Activated CD4-positive, alpha-beta memory T cell treated with anti-CD3 and anti-CD28 coated beads for 36 hours (primary cell): ENCODE results near the gene ASPRV1. TPM values are rescaled to one million over a fixed set of nuclear protein-coding genes. Genes with fewer than 3 reads are reported as not detected.

ENCODE experiments used
- CTCF ChIA-PET: fragments of 350-600 bp; sonication (Branson Sonifier 250); formaldehyde crosslinking; loops from one replicate; lab custom pipeline; 2021; ENCODE audit warnings: antibody characterized with exemption, inconsistent platforms; lab: Charles Lee
- POLR2A ChIA-PET: fragments of 350-600 bp; sonication (Branson Sonifier 250); formaldehyde crosslinking; loops from one replicate; lab custom pipeline; 2021; ENCODE audit warnings: antibody characterized with exemption; lab: Charles Lee
- DNase-seq: peaks from one replicate; pipeline ENCODE4 v3.0.0-alpha.2; 2020
- H3K27ac Mint-ChIP-seq: one replicate; pipeline ENCODE4 v1.8.0; 2021; ENCODE audit warnings: mixed read lengths
- H3K27me3 Mint-ChIP-seq: one replicate; pipeline ENCODE4 v1.8.0; 2021; ENCODE audit warnings: mixed read lengths
- H3K36me3 Mint-ChIP-seq: one replicate; pipeline ENCODE4 v1.8.0; 2021; ENCODE audit warnings: mixed read lengths
- H3K4me1 Mint-ChIP-seq: one replicate; pipeline ENCODE4 v1.8.0; 2021; ENCODE audit warnings: low read depth, mixed read lengths
- H3K4me3 Mint-ChIP-seq: one replicate; pipeline ENCODE4 v1.8.0; 2021; ENCODE audit warnings: mild to moderate bottlenecking, mixed read lengths
- H3K9me3 Mint-ChIP-seq: one replicate; pipeline ENCODE4 v1.8.0; 2021; ENCODE audit warnings: mixed read lengths
- intact Hi-C: fragments of 100-400 bp; cut with micrococcal nuclease; formaldehyde crosslinking; loops from one replicate; pipeline ENCODE4 v1.15.1; 2023
- total RNA-seq, 2 experiments: library from RNA; stranded (reverse); gene quantifications; one replicate each; pipeline ENCODE4 v1.2.3, GENCODE V29; 2021

ASPRV1 gene
- total RNA-seq, 2 experiments from 2014 or later = 0.63 to 0.71 TPM

DNA sequence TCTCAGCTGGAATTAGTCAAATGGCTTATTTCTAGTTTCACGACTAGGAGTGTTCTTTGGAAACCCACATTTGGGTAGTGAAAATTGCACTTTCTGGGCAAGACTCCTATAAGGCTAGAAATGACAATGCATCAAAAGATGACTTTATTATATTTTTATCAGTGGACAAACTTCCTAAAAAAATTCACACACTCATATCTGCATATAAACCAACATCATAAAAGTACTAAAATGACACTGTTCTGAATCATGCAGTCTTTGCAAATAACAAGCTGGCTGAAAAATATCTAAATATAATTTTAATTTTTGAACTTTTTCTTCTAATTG, 28.9 kb downstream of the ASPRV1 start:
- Mint-ChIP-seq H3K4me3 (no peak overlapping the region), H3K27me3 (no peaks in the 10 kb centered on the region), H3K9me3 (no peaks in the 10 kb centered on the region), H3K36me3 (peaks cover 11% of the 10 kb centered on the region), H3K4me1 (peaks cover 37% of the 10 kb centered on the region), H3K27ac (peak overlapping the region; percentile 85)
- POLR2A ChIA-PET = interaction anchor here (0.9 to 3.7 kb wide), 6 partner anchors 12 to 200 kb away, joined by 3 to 22 read pairs (median 8); partner anchors contain the start of gene MXD1
- intact Hi-C loops = loop anchor here (2.0 to 5.0 kb wide), 2 partner anchors 18 to 210 kb away; partner anchors contain the start of gene MXD1
- DNase-seq = no peak
- CTCF ChIA-PET = interaction anchor here (0.8 to 4.0 kb wide), 4 partner anchors 12 to 211 kb away, joined by 3 to 20 read pairs (median 8); partner anchors contain the start of gene MXD1

DNA sequence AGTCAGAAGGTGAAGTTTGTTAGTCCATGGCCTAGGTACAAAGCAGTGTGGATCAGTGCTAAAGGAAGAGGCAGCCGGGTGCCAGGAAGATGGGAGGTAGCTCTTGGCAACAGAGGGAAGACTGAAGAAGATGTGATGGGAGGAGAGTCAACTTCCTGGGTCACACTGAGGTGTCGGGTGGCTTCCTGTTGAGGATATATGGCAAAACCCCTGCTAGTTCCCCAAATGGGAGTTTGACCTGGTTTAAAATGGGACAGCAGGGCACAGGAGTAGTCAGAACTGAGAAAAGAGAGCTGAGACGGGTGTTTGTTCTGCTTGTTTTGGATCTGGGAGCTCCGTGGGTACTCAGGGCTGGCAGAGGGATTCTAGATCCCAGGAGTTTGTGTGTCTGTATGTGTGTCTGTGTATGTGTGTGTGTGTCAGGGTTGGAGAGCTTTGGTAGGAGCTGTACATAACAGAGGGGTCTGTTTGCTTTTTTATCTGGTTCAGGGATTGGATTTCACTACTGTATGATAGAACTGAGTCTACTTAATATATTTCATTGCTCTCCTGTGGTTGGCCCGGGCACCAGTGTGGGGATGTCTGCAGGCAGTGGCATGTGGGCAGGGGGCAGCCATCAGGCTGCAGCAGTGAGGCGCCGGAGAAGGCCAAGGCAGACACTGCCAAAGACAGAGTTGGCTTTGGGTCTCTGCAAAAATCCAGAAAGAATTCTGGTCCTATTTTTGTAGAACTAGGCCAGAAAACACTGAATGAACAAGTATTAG, 29.4 kb downstream of the ASPRV1 start:
- intact Hi-C loops = loop anchor here (2.0 to 5.0 kb wide), 2 partner anchors 17 to 210 kb away; partner anchors contain the start of gene MXD1
- H3K27me3 Mint-ChIP-seq = no peaks in the 10 kb centered on the region
- ChIA-PET POLR2A (interaction anchor here (0.9 to 3.7 kb wide), 5 partner anchors 12 to 201 kb away, joined by 3 to 22 read pairs (median 3); partner anchors contain the start of gene MXD1), CTCF (interaction anchor here (0.8 to 4.0 kb wide), 6 partner anchors 11 to 211 kb away, joined by 3 to 20 read pairs (median 3); partner anchors contain the start of gene MXD1)
- peak overlapping the region; percentile 5 for H3K4me3 Mint-ChIP-seq
- H3K36me3 Mint-ChIP-seq = peaks cover 13% of the 10 kb centered on the region
- no peak for DNase-seq
- H3K4me1 Mint-ChIP-seq = peaks cover 37% of the 10 kb centered on the region
- H3K27ac Mint-ChIP-seq = peak overlapping the region; percentile 85
- no peaks in the 10 kb centered on the region for H3K9me3 Mint-ChIP-seq

DNA sequence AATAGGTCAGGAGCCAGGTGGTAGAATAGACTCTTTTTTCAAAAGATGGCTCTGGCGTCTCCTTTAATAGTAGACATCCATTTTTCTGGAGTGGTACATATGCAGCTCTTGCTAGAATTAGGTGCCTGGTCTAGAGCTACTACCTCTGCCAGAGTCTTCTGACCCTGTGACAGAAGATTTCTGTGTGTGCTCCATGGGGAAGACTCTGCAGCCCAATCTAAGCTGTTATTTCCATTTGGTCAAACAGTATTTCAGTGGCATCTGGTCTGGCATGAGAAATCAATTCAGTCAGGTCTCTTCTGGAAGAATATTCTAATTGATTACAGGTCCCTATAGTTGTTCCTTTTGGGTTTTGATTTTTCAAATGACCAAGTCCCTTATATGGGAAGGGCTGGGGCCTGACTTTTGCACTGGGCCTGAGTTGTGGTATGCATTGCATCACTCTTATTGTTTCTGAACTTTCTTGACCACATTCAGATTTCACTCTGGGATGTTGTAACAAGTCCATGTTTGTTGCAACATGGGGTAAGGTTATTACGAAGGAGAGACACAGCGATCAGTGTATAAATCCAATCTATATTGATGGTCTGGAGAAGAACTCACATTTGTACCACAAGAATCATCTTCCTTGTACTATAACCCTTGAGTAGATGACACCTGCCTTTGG, 34.4 kb downstream of the ASPRV1 start:
- ChIA-PET CTCF (no interaction called here), POLR2A (interaction anchor here (0.8 kb wide), 1 partner anchor 72 kb away, joined by 3 read pairs; no protein-coding TSS in a partner anchor)
- DNase-seq = no peak
- intact Hi-C loops = no loop called here
- Mint-ChIP-seq H3K27me3 (no peaks in the 10 kb centered on the region), H3K9me3 (no peaks in the 10 kb centered on the region), H3K4me1 (peaks cover 13% of the 10 kb centered on the region), H3K4me3 (no peak overlapping the region), H3K36me3 (peaks cover 12% of the 10 kb centered on the region), H3K27ac (no peak overlapping the region)

DNA sequence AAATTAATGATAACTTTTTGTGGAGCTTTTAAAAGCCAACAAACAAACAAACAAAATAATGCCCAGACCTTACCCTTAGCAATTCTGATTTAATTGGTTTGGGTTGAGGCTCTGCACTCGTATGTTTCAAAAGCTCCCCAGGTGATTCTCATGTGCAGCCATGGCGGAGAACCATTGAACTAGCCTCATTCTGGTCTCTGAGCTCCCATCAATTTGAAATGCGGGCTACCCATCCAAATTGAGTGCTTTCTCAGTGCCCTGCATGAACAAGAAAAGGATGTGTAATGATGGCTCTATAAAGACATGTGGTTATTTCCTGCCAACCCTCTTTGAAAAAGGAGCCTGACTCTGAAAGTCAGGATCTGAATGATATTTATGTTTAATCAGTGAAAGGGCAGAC, 38.3 kb downstream of the ASPRV1 start:
- no peak for DNase-seq
- peaks cover 20% of the 10 kb centered on the region for H3K36me3 Mint-ChIP-seq
- intact Hi-C loops = no loop called here
- H3K4me3 Mint-ChIP-seq = no peak overlapping the region
- peaks cover 7% of the 10 kb centered on the region for H3K4me1 Mint-ChIP-seq
- H3K9me3 Mint-ChIP-seq = no peaks in the 10 kb centered on the region
- CTCF ChIA-PET = no interaction called here
- POLR2A ChIA-PET = interaction anchor here (0.6 to 1.9 kb wide), 2 partner anchors 9 to 23 kb away, joined by 4 to 6 read pairs; partner anchors contain the start of gene MXD1
- no peaks in the 10 kb centered on the region for H3K27me3 Mint-ChIP-seq
- H3K27ac Mint-ChIP-seq = no peak overlapping the region

DNA sequence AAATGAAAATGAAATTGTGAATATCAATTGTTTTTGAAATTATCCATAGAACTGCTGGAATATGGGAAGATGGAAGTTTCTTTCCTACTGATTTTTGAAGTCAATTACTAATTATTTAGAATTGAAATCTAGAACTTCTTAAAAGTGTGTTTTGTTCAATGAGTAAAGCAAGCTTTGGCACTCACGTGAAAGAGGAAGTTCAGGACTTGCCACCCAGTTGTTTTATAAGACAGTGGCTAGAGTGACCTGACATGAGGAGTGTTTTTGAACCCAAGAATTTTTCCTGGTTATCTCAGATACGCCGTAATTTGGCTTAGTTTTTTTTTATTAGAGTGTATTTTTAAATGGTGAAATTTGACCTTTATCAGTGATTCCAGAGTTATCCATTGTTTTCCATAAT, 43.0 kb downstream of the ASPRV1 start:
- Mint-ChIP-seq H3K4me1 (peaks cover 29% of the 10 kb centered on the region), H3K4me3 (no peak overlapping the region), H3K27ac (no peak overlapping the region), H3K27me3 (no peaks in the 10 kb centered on the region), H3K9me3 (no peaks in the 10 kb centered on the region), H3K36me3 (peaks cover 17% of the 10 kb centered on the region)
- CTCF ChIA-PET = no interaction called here
- POLR2A ChIA-PET = no interaction called here
- DNase-seq = no peak
- intact Hi-C loops = no loop called here

DNA sequence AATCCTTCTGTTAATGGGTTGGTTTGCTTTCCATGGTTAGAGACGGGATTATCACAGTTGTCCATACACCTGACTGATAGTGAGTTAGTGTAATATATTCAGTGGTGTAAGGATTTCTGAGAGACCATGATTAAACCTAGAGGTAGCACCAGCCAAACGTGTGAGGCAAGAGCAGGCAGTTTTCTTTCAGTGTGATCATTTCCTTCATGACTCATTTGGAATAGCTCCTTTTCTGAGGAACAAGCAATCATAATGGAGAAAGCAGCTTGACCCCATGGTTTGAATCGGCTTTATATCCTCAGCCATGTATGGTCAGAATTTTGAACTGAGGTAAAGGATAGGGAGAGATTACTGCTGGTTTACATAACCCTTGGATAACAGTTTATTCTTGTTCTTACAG, 43.6 kb downstream of the ASPRV1 start:
- Mint-ChIP-seq H3K27ac (no peak overlapping the region), H3K27me3 (no peaks in the 10 kb centered on the region), H3K4me1 (peaks cover 31% of the 10 kb centered on the region), H3K4me3 (no peak overlapping the region), H3K9me3 (no peaks in the 10 kb centered on the region), H3K36me3 (peaks cover 15% of the 10 kb centered on the region)
- CTCF ChIA-PET = interaction anchor here (1.2 kb wide), 1 partner anchor 329 kb away, joined by 3 read pairs; no protein-coding TSS in a partner anchor
- no peak for DNase-seq
- POLR2A ChIA-PET = interaction anchor here (0.8 kb wide), 1 partner anchor 16 kb away, joined by 3 read pairs; no protein-coding TSS in a partner anchor
- intact Hi-C loops = no loop called here

DNA sequence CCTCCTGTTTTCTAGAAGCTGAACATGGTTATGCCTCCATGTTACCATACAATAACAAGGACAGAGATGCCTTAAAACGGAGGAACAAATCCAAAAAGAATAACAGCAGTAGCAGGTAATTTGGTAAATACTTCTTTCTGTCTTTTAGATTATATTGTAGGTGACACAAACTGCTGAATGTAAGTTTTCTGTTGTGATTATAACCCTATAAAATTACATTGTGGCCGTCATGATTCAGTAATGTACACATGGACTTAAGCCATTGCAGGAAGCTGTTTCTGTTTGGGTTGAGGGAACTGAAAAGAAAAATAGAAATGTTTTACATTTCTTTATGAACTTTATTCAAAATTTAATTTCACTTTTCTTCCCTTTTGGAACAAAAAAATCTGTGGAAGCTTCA, 45.3 kb downstream of the ASPRV1 start:
- no peaks in the 10 kb centered on the region for H3K27me3 Mint-ChIP-seq
- peak overlapping the region; percentile 70 for H3K4me3 Mint-ChIP-seq
- ChIA-PET POLR2A (interaction anchor here (1.2 to 5.1 kb wide), 4 partner anchors 166 to 275 kb away, joined by 7 to 64 read pairs (median 16); partner anchors contain the start of genes C2orf42 and PCBP1), CTCF (interaction anchor here (6.5 to 8.6 kb wide), 2 partner anchors 155 to 226 kb away, joined by 50 to 119 read pairs; no protein-coding TSS in a partner anchor)
- no peak for DNase-seq
- intact Hi-C loops = no loop called here
- H3K4me1 Mint-ChIP-seq = peaks cover 40% of the 10 kb centered on the region
- H3K27ac Mint-ChIP-seq = no peak overlapping the region
- peaks cover 8% of the 10 kb centered on the region for H3K36me3 Mint-ChIP-seq
- no peaks in the 10 kb centered on the region for H3K9me3 Mint-ChIP-seq

DNA sequence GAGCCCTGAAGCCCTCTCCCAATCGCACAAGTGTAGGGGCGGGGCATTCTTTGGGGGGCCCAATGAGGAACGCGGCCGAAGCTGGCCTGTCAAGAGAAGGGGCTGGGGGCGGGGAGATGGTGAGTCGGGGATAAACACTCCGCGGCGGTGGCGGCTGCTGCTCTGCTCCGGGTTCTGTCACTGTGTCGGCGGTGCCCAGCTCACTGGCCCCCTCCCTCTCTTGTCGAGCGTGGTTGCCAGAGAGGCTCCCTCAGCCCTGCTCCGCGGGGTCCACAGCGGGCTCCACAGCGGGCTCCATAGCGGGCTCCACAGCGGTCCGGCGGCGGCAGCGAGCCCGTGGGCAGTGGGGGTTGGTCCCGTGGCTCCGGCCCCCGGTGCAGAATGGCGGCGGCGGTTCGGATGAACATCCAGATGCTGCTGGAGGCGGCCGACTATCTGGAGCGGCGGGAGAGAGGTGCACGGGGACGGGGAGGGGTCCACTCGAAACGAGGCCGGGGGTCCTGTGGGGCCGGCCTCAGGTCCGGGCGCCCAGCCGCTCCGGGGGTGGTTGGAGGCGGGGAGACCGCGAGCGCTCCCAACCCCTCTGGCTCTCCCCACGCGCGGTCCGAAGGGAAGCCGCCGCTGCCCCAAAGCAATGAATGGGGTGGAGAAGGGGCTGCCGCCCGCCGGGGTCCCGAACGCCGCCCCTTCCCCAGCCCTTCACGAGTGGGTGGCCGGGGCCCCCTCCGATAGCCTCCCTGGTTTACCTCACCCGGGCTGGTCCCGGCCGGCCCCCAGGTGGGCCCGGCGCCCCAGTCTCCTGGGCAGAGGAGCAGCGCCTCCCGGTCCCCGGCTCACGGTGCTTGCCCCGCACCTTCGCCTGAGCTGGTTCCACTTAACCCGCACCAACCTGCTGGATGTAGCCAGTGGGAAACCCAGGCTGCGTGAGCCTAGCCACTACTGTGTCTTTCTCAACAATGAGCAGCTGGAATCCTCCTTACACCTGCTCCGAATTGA, 46.2 kb downstream of the ASPRV1 start, which contains the start of gene MXD1:
TSS of gene MXD1 (plus strand) at position 160 of the 996 bp plus-strand sequence. CDS start at position 382, 222 bp downstream.
- peak; percentile 31 for DNase-seq
- H3K27me3 Mint-ChIP-seq = no peaks in the 10 kb centered on the region
- ChIA-PET POLR2A (interaction anchor here (0.5 to 5.1 kb wide), 32 partner anchors 8 to 389 kb away, joined by 3 to 64 read pairs (median 6); partner anchors contain the start of genes C2orf42, PCBP1, PCYOX1 and SNRNP27), CTCF (interaction anchor here (0.6 to 8.6 kb wide), 15 partner anchors 9 to 378 kb away, joined by 3 to 119 read pairs (median 9); partner anchors contain the start of genes SNRNP27 and SNRPG)
- H3K36me3 Mint-ChIP-seq = peaks cover 8% of the 10 kb centered on the region
- intact Hi-C loops = loop anchor here (1.0 to 2.0 kb wide), 9 partner anchors 18 to 378 kb away; partner anchors contain the start of genes C2orf42, SNRPG and TIA1
- H3K4me3 Mint-ChIP-seq = peak within 1 kb of the TSS; percentile 82
- H3K27ac Mint-ChIP-seq = peak within 1 kb of the TSS; percentile 89
- no peaks in the 10 kb centered on the region for H3K9me3 Mint-ChIP-seq
- peaks cover 40% of the 10 kb centered on the region for H3K4me1 Mint-ChIP-seq

DNA sequence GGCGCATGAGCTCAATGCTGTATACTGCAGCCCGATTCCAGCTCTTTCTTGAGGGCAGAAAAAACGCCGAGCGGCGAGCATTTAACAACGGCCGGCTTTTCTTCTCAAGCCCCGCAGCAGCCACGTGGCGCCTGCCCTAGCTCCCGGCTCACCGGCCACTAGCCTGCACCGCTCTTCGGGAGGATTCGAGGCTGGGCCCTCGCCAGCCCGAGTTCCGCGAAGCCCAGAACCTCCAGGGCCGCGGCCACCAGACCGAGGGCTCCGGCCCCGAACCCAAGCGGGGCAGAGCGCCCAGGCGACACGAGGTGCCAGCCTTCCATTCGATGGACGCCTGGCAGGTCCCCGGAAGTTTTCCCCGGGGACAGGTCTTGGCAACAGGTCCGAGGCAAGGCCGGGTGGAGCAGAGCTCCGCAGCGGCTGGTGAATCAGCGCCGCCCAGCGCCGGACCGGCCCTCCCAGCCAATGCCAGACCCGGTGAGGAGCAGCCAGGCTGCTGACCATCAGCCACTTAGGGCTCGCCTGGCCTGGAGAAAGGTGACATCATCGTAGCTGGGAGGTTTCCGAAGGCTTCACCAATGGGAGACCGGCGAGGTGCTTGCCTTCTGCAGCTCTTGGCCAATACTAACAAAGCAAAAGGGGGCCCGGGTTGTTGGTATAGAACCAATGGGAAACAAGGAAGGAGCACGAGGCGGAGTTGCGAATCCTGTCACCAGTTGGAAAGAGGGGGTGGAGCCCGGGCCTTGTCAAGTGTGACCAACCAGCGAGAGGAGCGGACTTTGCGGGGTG, 47.1 kb downstream of the ASPRV1 start:
- DNase-seq = peak; percentile 100
- Mint-ChIP-seq H3K27me3 (no peaks in the 10 kb centered on the region), H3K4me1 (peaks cover 40% of the 10 kb centered on the region), H3K9me3 (no peaks in the 10 kb centered on the region), H3K36me3 (peaks cover 8% of the 10 kb centered on the region), H3K4me3 (peak overlapping the region; percentile 82), H3K27ac (peak overlapping the region; percentile 89)
- POLR2A ChIA-PET = interaction anchor here (0.6 to 5.1 kb wide), 35 partner anchors 9 to 390 kb away, joined by 3 to 64 read pairs (median 5); partner anchors contain the start of genes C2orf42, PCBP1, PCYOX1 and SNRNP27
- CTCF ChIA-PET = interaction anchor here (0.6 to 8.6 kb wide), 18 partner anchors 12 to 703 kb away, joined by 3 to 119 read pairs (median 7); partner anchors contain the start of genes C2orf42, FAM136A, SNRNP27 and SNRPG
- intact Hi-C loops = loop anchor here (1.0 to 2.0 kb wide), 9 partner anchors 18 to 378 kb away; partner anchors contain the start of genes C2orf42, SNRPG and TIA1
